ENCODE data around the gene DCAF4L1.

DNA sequence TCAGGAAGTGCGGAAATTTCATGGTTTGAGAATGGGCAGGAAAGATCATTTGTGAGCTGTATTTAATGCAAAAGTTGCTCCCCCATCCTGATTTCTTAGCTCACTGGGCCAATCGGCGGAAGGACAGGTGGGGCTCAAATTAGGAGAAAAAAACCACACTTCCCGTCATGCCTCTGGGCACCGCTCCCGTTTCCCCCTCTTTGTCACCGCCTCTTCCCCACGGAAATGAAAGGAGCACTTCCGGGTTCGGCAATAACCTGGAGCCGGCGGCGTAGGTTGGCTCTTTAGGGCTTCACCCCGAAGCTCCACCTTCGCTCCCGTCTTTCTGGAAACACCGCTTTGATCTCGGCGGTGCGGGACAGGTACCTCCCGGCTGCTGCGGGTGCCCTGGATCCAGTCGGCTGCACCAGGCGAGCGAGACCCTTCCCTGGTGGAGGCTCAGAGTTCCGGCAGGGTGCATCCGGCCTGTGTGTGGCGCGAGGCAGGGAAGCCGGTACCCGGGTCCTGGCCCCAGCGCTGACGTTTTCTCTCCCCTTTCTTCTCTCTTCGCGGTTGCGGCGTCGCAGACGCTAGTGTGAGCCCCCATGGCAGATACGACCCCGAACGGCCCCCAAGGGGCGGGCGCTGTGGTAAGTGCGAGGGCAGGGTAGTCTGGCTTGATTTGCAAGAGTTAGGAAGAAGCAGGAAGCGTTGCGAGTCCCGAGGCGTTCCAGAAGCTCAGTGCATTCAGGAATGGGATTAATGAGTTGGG lies 46.5 kb upstream of the DCAF4L1 start, which contains the start of gene TMEM33:
- no peak for TF ChIP-seq TFCP2L1 (CRISPR knock-in tag; IDR thresholded peaks at IDR 0.05)
- TF ChIP-seq, protein P1, sequence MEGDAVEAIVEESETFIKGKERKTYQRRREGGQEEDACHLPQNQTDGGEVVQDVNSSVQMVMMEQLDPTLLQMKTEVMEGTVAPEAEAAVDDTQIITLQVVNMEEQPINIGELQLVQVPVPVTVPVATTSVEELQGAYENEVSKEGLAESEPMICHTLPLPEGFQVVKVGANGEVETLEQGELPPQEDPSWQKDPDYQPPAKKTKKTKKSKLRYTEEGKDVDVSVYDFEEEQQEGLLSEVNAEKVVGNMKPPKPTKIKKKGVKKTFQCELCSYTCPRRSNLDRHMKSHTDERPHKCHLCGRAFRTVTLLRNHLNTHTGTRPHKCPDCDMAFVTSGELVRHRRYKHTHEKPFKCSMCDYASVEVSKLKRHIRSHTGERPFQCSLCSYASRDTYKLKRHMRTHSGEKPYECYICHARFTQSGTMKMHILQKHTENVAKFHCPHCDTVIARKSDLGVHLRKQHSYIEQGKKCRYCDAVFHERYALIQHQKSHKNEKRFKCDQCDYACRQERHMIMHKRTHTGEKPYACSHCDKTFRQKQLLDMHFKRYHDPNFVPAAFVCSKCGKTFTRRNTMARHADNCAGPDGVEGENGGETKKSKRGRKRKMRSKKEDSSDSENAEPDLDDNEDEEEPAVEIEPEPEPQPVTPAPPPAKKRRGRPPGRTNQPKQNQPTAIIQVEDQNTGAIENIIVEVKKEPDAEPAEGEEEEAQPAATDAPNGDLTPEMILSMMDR (IDR thresholded peaks at IDR 0.05): no peak
- TF ChIP-seq, protein P2, sequence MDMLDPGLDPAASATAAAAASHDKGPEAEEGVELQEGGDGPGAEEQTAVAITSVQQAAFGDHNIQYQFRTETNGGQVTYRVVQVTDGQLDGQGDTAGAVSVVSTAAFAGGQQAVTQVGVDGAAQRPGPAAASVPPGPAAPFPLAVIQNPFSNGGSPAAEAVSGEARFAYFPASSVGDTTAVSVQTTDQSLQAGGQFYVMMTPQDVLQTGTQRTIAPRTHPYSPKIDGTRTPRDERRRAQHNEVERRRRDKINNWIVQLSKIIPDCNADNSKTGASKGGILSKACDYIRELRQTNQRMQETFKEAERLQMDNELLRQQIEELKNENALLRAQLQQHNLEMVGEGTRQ (IDR thresholded peaks at IDR 0.05): no peak
- TF ChIP-seq, protein P3, sequence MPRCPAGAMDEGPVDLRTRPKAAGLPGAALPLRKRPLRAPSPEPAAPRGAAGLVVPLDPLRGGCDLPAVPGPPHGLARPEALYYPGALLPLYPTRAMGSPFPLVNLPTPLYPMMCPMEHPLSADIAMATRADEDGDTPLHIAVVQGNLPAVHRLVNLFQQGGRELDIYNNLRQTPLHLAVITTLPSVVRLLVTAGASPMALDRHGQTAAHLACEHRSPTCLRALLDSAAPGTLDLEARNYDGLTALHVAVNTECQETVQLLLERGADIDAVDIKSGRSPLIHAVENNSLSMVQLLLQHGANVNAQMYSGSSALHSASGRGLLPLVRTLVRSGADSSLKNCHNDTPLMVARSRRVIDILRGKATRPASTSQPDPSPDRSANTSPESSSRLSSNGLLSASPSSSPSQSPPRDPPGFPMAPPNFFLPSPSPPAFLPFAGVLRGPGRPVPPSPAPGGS (IDR thresholded peaks at IDR 0.05): peak; percentile 36; the same call in 1 of the 3 replicates
- TF ChIP-seq POLR2A (IDR thresholded peaks at IDR 0.05; ENCODE audit: low read length): peak; percentile 70
- TF ChIP-seq JUN (IDR thresholded peaks at IDR 0.05): peak; percentile 21 to 68; a peak in 3 of 5 replicates
- TF ChIP-seq, protein P4, sequence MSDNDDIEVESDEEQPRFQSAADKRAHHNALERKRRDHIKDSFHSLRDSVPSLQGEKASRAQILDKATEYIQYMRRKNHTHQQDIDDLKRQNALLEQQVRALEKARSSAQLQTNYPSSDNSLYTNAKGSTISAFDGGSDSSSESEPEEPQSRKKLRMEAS (IDR thresholded peaks at IDR 0.05): peak; percentile 61
- no peak for TF ChIP-seq MYC (IDR thresholded peaks at IDR 0.05; ENCODE audit: borderline replicate concordance, low read length)
- TF ChIP-seq ZNF302 (CRISPR knock-in tag; IDR thresholded peaks at IDR 0.05): no peak
- TF ChIP-seq RAD21 (conservative IDR thresholded peaks at IDR 0.05 in 1 of 2, IDR thresholded peaks at IDR 0.05 in 1 of 2): no peak
- TF ChIP-seq SMC3 (IDR thresholded peaks at IDR 0.05): no peak
- no peak for TF ChIP-seq CHD2 (IDR thresholded peaks at IDR 0.05; ENCODE audit: low read length, partially characterized antibody)

All from A549 (cell line).